Right hindlimb (tissue), 1 donor: ENCODE results near the gene AXIN1.
"Not testable (repeated sequence)": the region's sequence is repeated elsewhere in the genome, so short reads cannot be mapped to it uniquely, and the experiment has no call there.

Experiments
- DNase-seq: peaks from one replicate; pipeline ENCODE4 v3.0.0-alpha.2; 2018

Gene AXIN1

GRCh38 chr16:279531-279930, 73.0 kb downstream of the AXIN1 start:
- DNase-seq, result no peak

- DNase-seq, result no peak
Observed at GRCh38 chr16:278863-279366, 73.6 kb downstream of the AXIN1 start.

- no peak for DNase-seq
Observed at GRCh38 chr16:276426-277077, 76.0 kb downstream of the AXIN1 start.

- peak; percentile 14 for DNase-seq
Observed at GRCh38 chr16:275786-276232, 76.7 kb downstream of the AXIN1 start, which contains the start of gene RGS11. TSS of gene RGS11 (minus strand) at chr16:275944. CDS start at chr16:275911, 33 bp downstream.

GRCh38 chr16:275041-275641, 77.4 kb downstream of the AXIN1 start:
- no peak for DNase-seq

- DNase-seq, result no peak
Observed at GRCh38 chr16:273547-274421, 78.7 kb downstream of the AXIN1 start.

GRCh38 chr16:272633-273546, 79.6 kb downstream of the AXIN1 start:
- peak; percentile 16 for DNase-seq

- DNase-seq, result peak; percentile 11
Observed at GRCh38 chr16:270381-271255, 81.9 kb downstream of the AXIN1 start.

GRCh38 chr16:269061-269796, 83.3 kb downstream of the AXIN1 start:
- no peak for DNase-seq

GRCh38 chr16:268141-269053, 84.1 kb downstream of the AXIN1 start:
- no peak for DNase-seq

- DNase-seq, result not testable (repeated sequence)
Observed at GRCh38 chr16:267562-267961, 85.0 kb downstream of the AXIN1 start.

- DNase-seq, result no peak
Observed at GRCh38 chr16:266258-267164, 86.0 kb downstream of the AXIN1 start.

- peak; percentile 22 for DNase-seq
Observed at GRCh38 chr16:265711-266110, 86.8 kb downstream of the AXIN1 start.

- DNase-seq, result no peak
Observed at GRCh38 chr16:265002-265529, 87.5 kb downstream of the AXIN1 start.

- no peak for DNase-seq
Observed at GRCh38 chr16:264440-264951, 88.0 kb downstream of the AXIN1 start.

GRCh38 chr16:263944-264343, 88.6 kb downstream of the AXIN1 start:
- no peak for DNase-seq

GRCh38 chr16:263182-263774, 89.2 kb downstream of the AXIN1 start:
- DNase-seq, result no peak
